ENCODE results near the gene ALDH2. TPM values are rescaled to one million over a fixed set of nuclear protein-coding genes. Genes with fewer than 3 reads are reported as not detected.

The ALDH2 gene
- total RNA-seq, 1 donor from 2014 or later: 68.4 TPM

GRCh38 chr12:111850526-111850925 lies 83.8 kb downstream of the ALDH2 start:
- peaks cover 8% of the 10 kb centered on the region for H3K9me3 Mint-ChIP-seq (ENCODE audit: unreplicated experiment)
- peaks cover 7% of the 10 kb centered on the region for H3K4me1 Mint-ChIP-seq (ENCODE audit: unreplicated experiment)
- no peak for DNase-seq (ENCODE audit: extremely low spot score, unreplicated experiment)
- no peaks in the 10 kb centered on the region for H3K27me3 Mint-ChIP-seq (ENCODE audit: unreplicated experiment)
- no peak for TF ChIP-seq CTCF (IDR thresholded peaks at IDR 0.05)
- H3K27ac Mint-ChIP-seq (ENCODE audit: unreplicated experiment): no peak overlapping the region
- H3K4me3 Mint-ChIP-seq (ENCODE audit: unreplicated experiment): no peak overlapping the region
- peaks cover 27% of the 10 kb centered on the region for H3K36me3 Mint-ChIP-seq (ENCODE audit: unreplicated experiment)

GRCh38 chr12:111858186-111858585 lies 91.5 kb downstream of the ALDH2 start:
- Mint-ChIP-seq H3K9me3 (ENCODE audit: unreplicated experiment) (no peaks in the 10 kb centered on the region), H3K27ac (ENCODE audit: unreplicated experiment) (no peak overlapping the region), H3K27me3 (ENCODE audit: unreplicated experiment) (no peaks in the 10 kb centered on the region), H3K4me1 (ENCODE audit: unreplicated experiment) (peaks cover 3% of the 10 kb centered on the region), H3K4me3 (ENCODE audit: unreplicated experiment) (no peak overlapping the region), H3K36me3 (ENCODE audit: unreplicated experiment) (peaks cover 9% of the 10 kb centered on the region)
- DNase-seq (ENCODE audit: extremely low spot score, unreplicated experiment): no peak
- no peak for TF ChIP-seq CTCF (IDR thresholded peaks at IDR 0.05)

GRCh38 chr12:111858778-111859177 lies 92.0 kb downstream of the ALDH2 start:
- peaks cover 9% of the 10 kb centered on the region for H3K36me3 Mint-ChIP-seq (ENCODE audit: unreplicated experiment)
- H3K27me3 Mint-ChIP-seq (ENCODE audit: unreplicated experiment): no peaks in the 10 kb centered on the region
- H3K4me1 Mint-ChIP-seq (ENCODE audit: unreplicated experiment): peaks cover 3% of the 10 kb centered on the region
- H3K9me3 Mint-ChIP-seq (ENCODE audit: unreplicated experiment): no peaks in the 10 kb centered on the region
- no peak overlapping the region for H3K4me3 Mint-ChIP-seq (ENCODE audit: unreplicated experiment)
- TF ChIP-seq CTCF (IDR thresholded peaks at IDR 0.05): no peak
- DNase-seq (ENCODE audit: extremely low spot score, unreplicated experiment): no peak
- no peak overlapping the region for H3K27ac Mint-ChIP-seq (ENCODE audit: unreplicated experiment)

GRCh38 chr12:111864913-111865312 lies 98.2 kb downstream of the ALDH2 start:
- DNase-seq (ENCODE audit: extremely low spot score, unreplicated experiment): no peak
- Mint-ChIP-seq H3K4me1 (ENCODE audit: unreplicated experiment) (peaks cover 3% of the 10 kb centered on the region), H3K27ac (ENCODE audit: unreplicated experiment) (no peak overlapping the region), H3K4me3 (ENCODE audit: unreplicated experiment) (no peak overlapping the region), H3K27me3 (ENCODE audit: unreplicated experiment) (no peaks in the 10 kb centered on the region), H3K36me3 (ENCODE audit: unreplicated experiment) (peaks cover 21% of the 10 kb centered on the region), H3K9me3 (ENCODE audit: unreplicated experiment) (no peaks in the 10 kb centered on the region)
- TF ChIP-seq CTCF (IDR thresholded peaks at IDR 0.05): no peak

Small RNA genes lying within 50 kb of the gene (microRNA-seq; reads per million reads assigned to microRNA genes)
- gene MIR6761 (ENCODE audit: unreplicated experiment): not detected

Other genes with a start within 250 kb of the ALDH2 start
- gene ATXN2, start 167.6 kb upstream of the ALDH2 start, total RNA-seq: 76.7 and 78.9 TPM in 2 replicates
- gene BRAP, start 81.0 kb upstream of the ALDH2 start, total RNA-seq: 18.9 and 20.8 TPM in 2 replicates
- 27.1 and 29.5 TPM in 2 replicates for gene ACAD10, start 80.9 kb upstream of the ALDH2 start, total RNA-seq
- 41.4 and 45.0 TPM in 2 replicates for gene MAPKAPK5, start 75.3 kb downstream of the ALDH2 start, total RNA-seq
- 9.9 and 12.6 TPM in 2 replicates for gene TMEM116, start 246.2 kb downstream of the ALDH2 start, total RNA-seq
- gene ERP29, start 246.5 kb downstream of the ALDH2 start, total RNA-seq: 133 and 139 TPM in 2 replicates